ENCODE results near the gene LMO2. TPM values are rescaled to one million over a fixed set of nuclear protein-coding genes. Genes with fewer than 3 reads are reported as not detected.

The LMO2 gene
- total RNA-seq, 2 donors from 2014 or later: 1.1 to 1.2 TPM

GRCh38 chr11:33930317-33931021, 38.6 kb upstream of the LMO2 start:
- H3K27me3 ChIP-seq (ENCODE audit: control insufficient read depth, insufficient read depth, low read length, poor library complexity, severe bottlenecking): no peaks in the 10 kb centered on the region
- Mint-ChIP-seq H3K4me3 (no peak overlapping the region), H3K27ac (peak overlapping the region; percentile 1), H3K36me3 (ENCODE audit: low read depth) (no peaks in the 10 kb centered on the region), H3K9me3 (peaks cover 13% of the 10 kb centered on the region), H3K4me1 (peaks cover 13% of the 10 kb centered on the region), H3K27me3 (ENCODE audit: insufficient read depth) (no peaks in the 10 kb centered on the region)
- peak overlapping the region; percentile 17 for H3K27ac ChIP-seq (ENCODE audit: low read depth, low read length)
- no peaks in the 10 kb centered on the region for H3K36me3 ChIP-seq (ENCODE audit: control insufficient read depth, insufficient read depth, low read length)
- H3K4me1 ChIP-seq (ENCODE audit: control insufficient read depth, insufficient read depth, low read length): no peaks in the 10 kb centered on the region
- TF ChIP-seq CTCF (conservative IDR thresholded peaks at IDR 0.05): no peak
- peaks cover 16% of the 10 kb centered on the region for H3K9me3 ChIP-seq (ENCODE audit: control insufficient read depth, low read length)
- no peak overlapping the region for H3K4me3 ChIP-seq (ENCODE audit: low read length)
- 85 to 93% methylated on average over 7 of the region's 7 CpGs for WGBS, 2 experiments (ENCODE audit: insufficient coverage in 1 of 2, insufficient read length in 1 of 2)
- peak; percentile 62 for DNase-seq
- no peak overlapping the region for H3K9ac ChIP-seq (ENCODE audit: extremely low read depth, low read length, poor library complexity, severe bottlenecking)

GRCh38 chr11:33928564-33928963, 36.7 kb upstream of the LMO2 start:
- Mint-ChIP-seq H3K9me3 (peaks cover 13% of the 10 kb centered on the region), H3K27me3 (ENCODE audit: insufficient read depth) (no peaks in the 10 kb centered on the region), H3K27ac (no peak overlapping the region), H3K36me3 (ENCODE audit: low read depth) (no peaks in the 10 kb centered on the region), H3K4me1 (peaks cover 13% of the 10 kb centered on the region), H3K4me3 (no peak overlapping the region)
- H3K9ac ChIP-seq (ENCODE audit: extremely low read depth, low read length, poor library complexity, severe bottlenecking): no peak overlapping the region
- no peak overlapping the region for H3K4me3 ChIP-seq (ENCODE audit: low read length)
- no peak for DNase-seq
- H3K36me3 ChIP-seq (ENCODE audit: control insufficient read depth, insufficient read depth, low read length): no peaks in the 10 kb centered on the region
- 95% methylated on average over 4 of the region's 4 CpGs; no CpG with 5 or more reads in 1 of the 2 experiments for WGBS, 2 experiments (ENCODE audit: insufficient coverage in 1 of 2, insufficient read length in 1 of 2)
- no peaks in the 10 kb centered on the region for H3K4me1 ChIP-seq (ENCODE audit: control insufficient read depth, insufficient read depth, low read length)
- H3K9me3 ChIP-seq (ENCODE audit: control insufficient read depth, low read length): peaks cover 16% of the 10 kb centered on the region
- H3K27ac ChIP-seq (ENCODE audit: low read depth, low read length): no peak overlapping the region
- no peak for TF ChIP-seq CTCF (conservative IDR thresholded peaks at IDR 0.05)
- H3K27me3 ChIP-seq (ENCODE audit: control insufficient read depth, insufficient read depth, low read length, poor library complexity, severe bottlenecking): no peaks in the 10 kb centered on the region

GRCh38 chr11:33926671-33927552, 35.0 kb upstream of the LMO2 start:
- Mint-ChIP-seq H3K4me3 (no peak overlapping the region), H3K27me3 (ENCODE audit: insufficient read depth) (no peaks in the 10 kb centered on the region), H3K9me3 (peaks cover 5% of the 10 kb centered on the region), H3K4me1 (peaks cover 12% of the 10 kb centered on the region), H3K27ac (no peak overlapping the region), H3K36me3 (ENCODE audit: low read depth) (no peaks in the 10 kb centered on the region)
- no peak overlapping the region for H3K27ac ChIP-seq (ENCODE audit: low read depth, low read length)
- H3K36me3 ChIP-seq (ENCODE audit: control insufficient read depth, insufficient read depth, low read length): no peaks in the 10 kb centered on the region
- H3K4me1 ChIP-seq (ENCODE audit: control insufficient read depth, insufficient read depth, low read length): no peaks in the 10 kb centered on the region
- no peak overlapping the region for H3K4me3 ChIP-seq (ENCODE audit: low read length)
- 89 to 91% methylated on average over 16 of the region's 16 CpGs for WGBS, 2 experiments (ENCODE audit: insufficient coverage in 1 of 2, insufficient read length in 1 of 2)
- H3K9ac ChIP-seq (ENCODE audit: extremely low read depth, low read length, poor library complexity, severe bottlenecking): no peak overlapping the region
- H3K9me3 ChIP-seq (ENCODE audit: control insufficient read depth, low read length): peaks cover 9% of the 10 kb centered on the region
- DNase-seq: no peak
- no peaks in the 10 kb centered on the region for H3K27me3 ChIP-seq (ENCODE audit: control insufficient read depth, insufficient read depth, low read length, poor library complexity, severe bottlenecking)
- TF ChIP-seq CTCF (conservative IDR thresholded peaks at IDR 0.05): no peak
